ENCODE data around the gene DUSP7. TPM values are rescaled to one million over a fixed set of nuclear protein-coding genes. Genes with fewer than 3 reads are reported as not detected.

The DUSP7 gene
- 18.5 TPM for polyA plus RNA-seq (ENCODE audit: insufficient read length)

DNA sequence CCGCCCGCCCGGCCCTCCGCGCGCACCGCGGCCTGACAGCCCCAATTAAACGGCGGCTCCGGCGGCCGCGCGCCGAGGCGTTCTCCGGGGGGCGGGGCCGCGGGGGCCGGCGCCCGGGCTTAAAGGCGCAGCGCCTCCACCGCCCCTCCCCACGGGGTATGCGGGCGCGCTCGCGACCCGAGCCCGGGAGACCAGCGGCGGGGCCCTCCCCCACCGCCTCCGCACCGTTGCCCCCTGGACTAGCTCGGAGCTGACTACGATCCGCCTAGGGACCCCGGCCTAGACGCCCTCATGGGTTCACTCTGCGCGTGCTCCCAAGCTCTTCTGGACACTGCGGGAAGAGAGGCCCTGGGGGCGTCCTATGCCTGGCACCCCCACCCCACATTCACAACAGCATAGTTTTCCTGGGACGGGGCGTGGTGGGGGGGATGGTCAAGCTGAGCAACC, at the start of gene DUSP7:
TSS of gene DUSP7 (minus strand) at position 51 of the 447 bp plus-strand sequence. CDS start 205 bp downstream, outside the sequence.
- no peak for DNase-seq (ENCODE audit: low read depth)

DNA sequence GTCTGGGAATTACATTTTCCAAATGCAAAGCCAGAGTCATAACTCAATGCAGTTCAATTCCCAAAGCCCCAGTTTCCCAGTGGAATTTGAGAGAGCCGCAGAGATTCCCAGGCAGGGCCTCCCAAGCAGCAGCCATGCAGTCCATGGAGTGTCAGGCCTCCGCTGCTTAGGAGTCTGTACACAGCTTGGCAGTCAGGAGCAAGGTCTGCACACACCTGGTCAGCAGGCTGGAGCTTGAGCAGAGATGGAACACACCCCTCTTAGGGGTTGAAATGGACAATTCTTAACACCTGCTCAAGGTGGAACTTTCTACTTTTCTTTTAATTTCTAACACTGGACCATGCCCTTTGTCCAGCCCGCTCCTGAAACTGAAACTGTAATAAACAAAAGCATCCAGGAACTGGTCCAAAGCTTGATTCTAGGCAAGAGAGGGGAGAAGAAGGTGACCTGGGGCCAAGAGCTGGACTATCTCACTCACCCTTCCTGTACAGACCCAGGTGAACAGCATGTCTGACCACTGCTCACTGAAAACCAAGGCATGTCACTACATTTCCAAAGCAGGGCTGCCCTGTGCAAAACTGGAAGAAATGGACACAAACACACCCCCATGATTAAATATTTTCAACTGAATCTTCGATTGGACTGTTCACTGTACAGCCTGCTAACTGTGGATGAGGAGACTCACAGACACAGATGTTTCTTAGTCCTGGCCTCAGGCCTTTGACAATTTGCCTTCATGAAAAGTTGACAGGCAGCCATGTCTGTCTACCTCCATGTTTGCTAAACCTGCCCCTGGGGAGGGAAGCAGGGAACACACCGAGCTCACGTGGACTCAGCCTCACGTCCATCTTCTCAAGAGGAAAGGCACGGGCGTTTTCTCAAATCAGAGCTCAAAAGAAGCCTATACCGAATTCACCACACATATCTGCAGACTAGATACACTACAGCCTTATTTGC, 48.6 kb upstream of the DUSP7 start:
- no peak for DNase-seq (ENCODE audit: low read depth)

DNA sequence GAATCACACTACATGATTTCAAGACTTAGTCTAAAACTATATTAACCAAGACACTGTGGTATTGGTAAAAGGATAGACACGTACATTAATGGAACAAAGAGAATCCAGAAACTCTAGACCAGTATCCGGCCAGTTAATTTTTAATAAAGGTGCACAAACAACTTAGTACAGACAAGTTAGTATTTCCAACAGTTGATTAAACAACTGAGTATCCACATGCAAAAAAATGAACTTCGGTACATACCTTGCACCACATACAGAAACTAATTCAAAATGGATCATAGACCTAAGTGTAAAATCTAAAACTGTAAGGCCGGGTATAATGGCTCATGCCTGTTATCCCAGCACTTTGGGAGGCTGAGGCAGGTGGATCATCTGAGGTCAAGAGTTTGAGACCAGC, 46.6 kb upstream of the DUSP7 start:
- no peak for DNase-seq (ENCODE audit: low read depth)

GRCh38 chr3:52099001-52099401, 42.6 kb upstream of the DUSP7 start:
- DNase-seq (ENCODE audit: low read depth) = no peak

- no peak for DNase-seq (ENCODE audit: low read depth)
Measured at GRCh38 chr3:52097851-52098507, 41.6 kb upstream of the DUSP7 start.

DNA sequence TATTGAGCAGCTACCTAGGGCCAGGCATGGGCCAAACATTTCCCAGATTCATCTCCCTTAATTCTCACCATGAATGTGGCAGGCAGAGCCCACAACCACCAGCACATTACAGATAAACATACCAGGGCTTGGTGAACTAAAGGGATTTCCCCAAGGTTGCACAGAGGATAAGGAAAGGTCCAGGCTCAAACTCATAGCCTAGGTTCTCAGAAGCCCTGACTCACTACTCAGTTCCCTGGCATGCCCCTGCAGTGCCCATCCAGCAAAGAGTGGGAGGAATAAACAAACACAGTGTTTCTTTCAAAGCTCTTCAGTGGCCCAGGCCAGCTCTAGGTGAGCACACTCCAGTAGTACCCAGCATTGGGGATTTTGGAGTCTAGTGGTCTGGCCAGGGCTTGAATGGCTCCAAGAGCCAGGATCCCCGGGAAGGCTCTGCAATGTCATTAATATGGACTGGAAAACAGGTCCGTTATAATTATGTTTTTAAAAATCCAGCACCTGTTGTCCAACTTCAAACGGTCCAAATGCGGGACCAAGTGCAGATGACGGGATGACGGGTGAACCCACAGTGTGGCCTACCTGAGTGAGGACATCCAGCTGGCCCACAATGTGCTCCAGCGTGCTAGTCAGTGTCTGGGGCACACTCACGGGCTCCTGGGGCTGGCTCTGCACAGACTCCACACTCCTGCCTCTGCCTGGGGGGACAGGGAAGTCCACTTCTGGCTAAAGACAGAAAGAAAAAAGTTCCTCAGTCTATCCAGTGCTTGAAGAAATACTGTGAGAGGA, 39.8 kb upstream of the DUSP7 start:
- no peak for DNase-seq (ENCODE audit: low read depth)

- no peak for DNase-seq (ENCODE audit: low read depth)
Measured at GRCh38 chr3:52094571-52095485, 38.5 kb upstream of the DUSP7 start.

DNA sequence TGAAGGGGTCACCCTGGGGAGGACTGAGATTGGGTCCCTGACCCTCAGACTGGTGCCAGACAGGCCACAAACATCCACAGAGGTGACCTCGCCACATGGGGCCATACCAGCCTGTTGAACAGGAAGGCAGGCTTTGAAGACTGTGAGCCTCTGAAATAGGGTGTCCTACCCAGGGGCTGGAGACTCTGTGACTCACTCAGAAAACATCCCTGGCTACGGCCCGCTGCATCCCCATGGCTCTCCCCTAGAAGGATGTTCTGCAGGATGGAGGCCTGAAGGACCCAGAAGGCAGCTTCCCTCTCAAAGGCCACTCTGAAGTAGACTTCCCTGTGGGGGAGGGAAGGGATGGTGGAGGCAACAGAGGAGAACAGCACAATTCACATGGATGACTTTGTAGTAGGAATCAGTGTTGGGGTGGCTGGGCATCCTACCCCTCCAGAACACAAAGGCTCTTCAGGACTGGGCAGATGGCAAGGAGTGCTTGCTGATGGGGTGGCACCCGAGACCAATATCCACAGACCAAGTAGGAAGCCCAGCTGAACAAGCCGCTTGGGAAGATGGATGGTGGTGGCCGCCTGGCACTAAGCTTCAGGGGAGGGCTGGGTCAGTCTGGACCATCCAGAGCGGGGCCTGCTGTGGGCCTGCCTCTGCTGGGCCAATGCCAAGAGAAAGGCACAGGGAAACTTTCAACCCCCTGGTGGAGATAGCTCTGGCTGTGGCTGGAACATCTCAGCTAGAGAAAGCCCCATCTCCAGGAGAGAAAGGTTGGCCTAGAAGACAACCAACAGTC, 37.6 kb upstream of the DUSP7 start:
- no peak for DNase-seq (ENCODE audit: low read depth)

DNA sequence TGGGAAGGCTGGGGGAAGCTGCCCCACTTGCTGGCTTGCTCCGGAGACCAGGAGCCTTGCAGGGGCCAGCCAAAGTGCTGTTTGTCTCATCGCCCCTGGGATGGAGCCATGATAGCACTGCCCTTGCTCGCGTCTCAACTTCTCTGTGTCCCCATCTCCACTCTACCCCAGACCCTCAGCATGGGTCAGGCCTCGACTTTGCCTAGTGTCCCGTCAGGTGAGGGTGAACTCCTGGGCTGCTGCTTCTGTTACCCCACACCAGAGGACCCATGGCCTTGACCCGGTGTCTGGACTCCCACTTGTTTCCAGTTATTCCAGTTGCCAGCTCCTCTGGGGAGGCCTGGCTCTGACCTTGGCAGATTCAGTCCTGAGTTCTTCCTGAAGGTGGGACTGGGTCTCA, 36.5 kb upstream of the DUSP7 start:
- DNase-seq (ENCODE audit: low read depth) = no peak

DNA sequence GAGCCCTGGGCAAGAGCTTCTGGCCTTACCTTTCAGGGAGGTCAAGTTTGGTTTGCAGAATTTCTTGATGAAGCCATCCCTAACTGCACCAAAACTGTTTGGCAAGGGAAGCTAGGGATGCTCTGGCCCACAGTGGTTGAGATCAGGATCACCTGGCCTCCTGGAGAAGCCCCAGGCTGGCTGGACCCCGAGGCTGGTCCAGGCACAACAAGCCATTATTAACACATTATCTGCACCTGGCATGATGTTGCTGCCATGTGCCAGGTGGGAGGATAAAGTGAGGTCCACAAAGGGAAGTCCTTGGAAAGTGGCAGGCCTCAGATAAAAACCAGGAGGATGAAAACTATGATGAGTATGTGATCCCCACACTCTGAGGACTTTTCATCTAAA, 35.9 kb upstream of the DUSP7 start:
- DNase-seq (ENCODE audit: low read depth) = no peak

DNA sequence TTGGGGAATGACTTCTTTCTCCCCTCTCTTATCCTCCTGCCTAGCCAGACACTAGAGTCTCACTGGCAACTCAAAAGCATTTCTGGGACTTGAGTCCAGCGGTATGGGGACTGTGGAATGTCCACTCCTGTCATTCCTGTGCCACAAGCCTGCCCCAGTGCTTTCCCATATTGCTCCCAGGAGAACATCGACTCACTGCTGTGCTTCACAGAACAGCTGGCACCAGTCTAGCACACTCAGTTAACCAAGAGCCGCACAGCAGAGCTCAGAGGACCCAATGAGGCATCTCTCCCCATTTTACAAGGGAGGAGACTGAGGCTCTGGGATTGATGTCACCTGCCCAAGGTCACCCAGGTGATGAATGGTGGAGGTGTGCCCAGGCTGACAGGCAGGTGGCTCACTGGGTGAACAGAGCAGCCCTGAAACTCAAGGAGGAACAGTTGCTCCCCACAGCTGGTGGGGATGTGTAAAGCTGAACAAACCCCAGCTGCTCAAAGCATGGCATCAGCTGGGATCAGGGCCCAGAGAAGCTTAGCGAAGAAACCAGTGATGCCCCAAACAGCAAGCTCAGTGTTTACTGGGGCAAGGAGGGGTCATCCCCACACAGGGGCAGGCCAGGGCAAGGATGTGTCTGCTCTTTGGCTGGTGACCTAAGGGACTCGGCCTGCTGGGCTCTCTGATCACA, 35.4 kb upstream of the DUSP7 start:
- no peak for DNase-seq (ENCODE audit: low read depth)

DNA sequence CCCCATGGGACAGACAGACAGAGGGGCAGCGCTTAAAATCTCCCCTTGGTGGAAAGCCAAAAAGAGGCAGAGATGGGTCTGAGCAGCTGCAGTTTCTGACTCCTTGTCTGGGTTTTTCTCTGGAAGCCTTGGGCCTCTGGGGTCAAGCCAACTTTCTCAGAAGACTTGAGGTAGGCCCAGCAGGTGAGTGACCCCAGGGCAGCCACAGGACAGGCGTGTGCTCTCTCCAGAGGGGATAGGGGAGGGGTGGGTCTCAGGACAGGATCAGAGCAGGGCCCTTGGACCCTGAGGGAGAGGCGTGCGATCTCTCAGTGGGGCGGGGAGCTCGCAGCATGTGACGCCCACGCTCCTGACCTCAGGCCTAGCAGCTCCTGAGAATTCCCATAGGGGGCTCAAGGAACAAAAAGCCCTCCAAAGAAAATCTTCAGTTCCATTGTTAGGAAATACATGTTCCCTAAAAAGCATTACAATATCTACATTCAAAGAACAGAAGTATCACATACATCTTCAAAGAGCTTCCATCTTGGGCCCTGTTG, 34.6 kb upstream of the DUSP7 start:
- no peak for DNase-seq (ENCODE audit: low read depth)

- DNase-seq (ENCODE audit: low read depth) = no peak
Measured at GRCh38 chr3:52090131-52090932, 34.0 kb upstream of the DUSP7 start.

DNA sequence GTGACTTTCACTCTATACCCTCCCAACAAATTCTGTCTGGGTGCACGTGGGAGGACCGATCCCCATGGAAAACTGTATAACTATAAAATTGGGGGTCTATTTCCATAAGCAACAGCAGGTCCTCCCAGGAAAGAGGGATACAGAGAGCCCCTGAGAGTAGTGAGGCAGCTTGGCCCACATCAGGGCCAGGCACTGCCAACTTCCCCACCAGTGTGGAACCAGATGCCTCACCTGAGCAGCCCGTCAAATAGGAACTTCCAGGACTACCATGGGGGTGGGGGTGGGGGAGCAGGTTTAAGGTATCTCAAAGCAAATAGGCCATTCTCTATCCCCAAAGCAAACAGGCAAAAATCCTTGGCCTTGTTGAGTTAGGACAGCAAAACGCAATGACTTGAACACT, 33.3 kb upstream of the DUSP7 start:
- DNase-seq (ENCODE audit: low read depth) = no peak

GRCh38 chr3:52088445-52089367, 32.3 kb upstream of the DUSP7 start:
- no peak for DNase-seq (ENCODE audit: low read depth)

DNA sequence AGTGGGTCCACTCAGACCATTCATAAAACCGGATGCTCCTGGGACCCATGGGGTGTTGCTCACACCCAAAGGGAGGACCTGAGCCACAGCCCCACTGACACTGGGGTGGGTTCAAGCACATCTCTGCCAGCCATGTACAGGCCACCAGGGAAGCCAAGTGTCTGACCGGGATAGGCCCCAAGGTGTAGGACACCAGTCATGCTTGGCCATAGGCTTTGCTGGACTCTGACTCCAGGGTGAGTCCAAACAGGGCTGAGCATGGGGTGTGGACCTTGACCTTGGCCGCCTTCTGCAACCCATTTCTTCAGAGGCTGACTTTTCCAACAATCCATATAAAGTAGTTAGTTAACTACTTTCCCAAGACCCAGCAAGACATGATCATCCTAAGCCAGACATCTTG, 31.4 kb upstream of the DUSP7 start:
- DNase-seq (ENCODE audit: low read depth) = no peak

DNA sequence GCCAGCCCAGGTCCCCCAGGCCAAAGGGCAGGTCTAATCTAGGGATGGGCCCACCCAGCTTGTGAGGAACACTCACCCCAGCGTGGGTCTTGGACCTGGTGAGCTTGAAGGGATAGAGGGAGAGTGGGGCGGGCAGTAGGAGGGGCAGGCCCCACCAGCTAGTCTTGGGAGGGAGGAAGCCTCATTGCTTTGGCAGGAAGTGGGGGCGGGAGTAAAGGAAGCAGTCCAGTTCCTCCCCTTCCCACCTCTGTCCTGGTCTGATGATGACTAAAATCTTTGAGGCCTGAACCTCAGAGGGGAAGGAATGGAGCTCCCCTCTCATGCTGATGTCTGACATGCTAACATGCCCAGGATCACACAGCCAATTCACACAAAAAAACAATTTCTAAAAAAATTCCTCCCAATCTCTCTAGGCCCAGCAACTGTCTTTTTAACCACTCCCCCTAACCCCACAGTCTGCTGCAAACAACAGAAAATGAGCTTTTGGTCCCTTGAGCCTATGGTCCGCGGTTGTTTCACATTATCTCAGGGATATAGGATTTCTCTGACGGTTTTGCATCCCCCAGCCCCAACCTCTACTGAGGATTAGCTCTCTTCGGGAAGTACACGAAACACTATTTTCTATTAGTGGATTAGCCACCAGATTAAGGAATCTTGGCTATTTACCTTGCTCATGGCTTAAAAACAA, 30.7 kb upstream of the DUSP7 start:
- DNase-seq (ENCODE audit: low read depth) = no peak
